Natural killer cell (primary cell): ENCODE measurements around the gene GLIS2. TPM values are rescaled to one million over a fixed set of nuclear protein-coding genes. Genes with fewer than 3 reads are reported as not detected.
A peak's percentile ranks its signal among the peaks of the same experiment; 100 is the strongest.

ENCODE experiments used
- ATAC-seq, 3 donors: fragments of 150-1000 bp in 2 of 3; fragments of 200-7000 bp in 1 of 3; cut with Tn5 transposase; 1 replicate in 1 of 3; 2 replicates in 2 of 3; pipeline ENCODE4 v1.10.0; 2021; ENCODE audit warnings: mild to moderate bottlenecking in 2 of 3, moderate library complexity in 2 of 3
- DNase-seq, 2 donors: peaks; one replicate each; pipeline versions ENCODE4 v3.0.0 to v3.0.0-alpha.2; 2013 to 2021; ENCODE audit warnings: mixed read lengths in 1 of 2
- H3K27ac ChIP-seq: one replicate; pipeline ENCODE4 v1.5.1; 2013; ENCODE audit warnings: mild to moderate bottlenecking, low read length
- H3K27me3 ChIP-seq: one replicate; pipeline ENCODE4 v1.6.1; 2013; ENCODE audit warnings: low read length; ENCODE audit not compliant: control insufficient read depth, insufficient read depth
- H3K36me3 ChIP-seq: one replicate; pipeline ENCODE4 v1.6.1; 2013; ENCODE audit warnings: low read length; ENCODE audit not compliant: control insufficient read depth, insufficient read depth
- H3K4me1 ChIP-seq: one replicate; pipeline ENCODE4 v1.6.1; 2013; ENCODE audit warnings: low read length; ENCODE audit not compliant: control insufficient read depth, insufficient read depth
- H3K4me3 ChIP-seq: one replicate; pipeline ENCODE4 v1.5.1; 2013; ENCODE audit warnings: low read length
- H3K9me3 ChIP-seq: one replicate; pipeline ENCODE4 v1.6.1; 2013; ENCODE audit warnings: low read length; ENCODE audit not compliant: control insufficient read depth, insufficient read depth
- H3K27ac Mint-ChIP-seq, 2 donors: one replicate each; pipeline ENCODE4 v1.8.0; 2022; ENCODE audit warnings: mild to moderate bottlenecking in 2 of 2, mixed read lengths in 2 of 2, moderate library complexity in 1 of 2
- H3K27me3 Mint-ChIP-seq, 2 donors: one replicate each; pipeline ENCODE4 v1.8.0; 2022; ENCODE audit warnings: low read depth in 2 of 2, mixed read lengths in 2 of 2
- H3K36me3 Mint-ChIP-seq: one replicate; pipeline ENCODE4 v1.8.0; 2022; ENCODE audit warnings: mixed read lengths
- H3K4me1 Mint-ChIP-seq, 2 donors: one replicate each; pipeline ENCODE4 v1.8.0; 2022; ENCODE audit warnings: mixed read lengths in 2 of 2
- H3K4me3 Mint-ChIP-seq: one replicate; pipeline ENCODE4 v1.8.0; 2022; ENCODE audit warnings: mild to moderate bottlenecking, moderate library complexity, mixed read lengths
- H3K9me3 Mint-ChIP-seq, 2 donors: one replicate each; pipeline ENCODE4 v1.8.0; 2022; ENCODE audit warnings: mixed read lengths in 2 of 2
- WGBS: methylation state at CpG from one replicate; pipeline ENCODE4 v1.1.7; 2013; ENCODE audit warnings: missing lambda C conversion rate; ENCODE audit not compliant: insufficient coverage; 5-methylcytosine and 5-hydroxymethylcytosine counted together
- intact Hi-C: fragments of 100-400 bp; cut with micrococcal nuclease; formaldehyde crosslinking; loops from one replicate; pipeline ENCODE4 v1.14.2; 2022
- total RNA-seq, 4 donors: library from RNA; stranded (reverse); fragments of 120-200 nt in 1 of 4; gene quantifications; one replicate each; pipeline versions ENCODE4 v1.2.3 to v1.2.4, GENCODE V29; 2013 to 2022
- TF ChIP-seq, protein P1 (sequence below): fragments of 200-600 bp; IDR thresholded peaks from one replicate; pipeline ENCODE4 v1.8.0; 2022; ENCODE audit warnings: antibody characterized with exemption

GLIS2 gene
- total RNA-seq, 3 donors from 2014 or later (not counting 1 experiment from before 2014, with no cell fraction given), result 0.05 to 0.35 TPM; not detected in 1

DNA sequence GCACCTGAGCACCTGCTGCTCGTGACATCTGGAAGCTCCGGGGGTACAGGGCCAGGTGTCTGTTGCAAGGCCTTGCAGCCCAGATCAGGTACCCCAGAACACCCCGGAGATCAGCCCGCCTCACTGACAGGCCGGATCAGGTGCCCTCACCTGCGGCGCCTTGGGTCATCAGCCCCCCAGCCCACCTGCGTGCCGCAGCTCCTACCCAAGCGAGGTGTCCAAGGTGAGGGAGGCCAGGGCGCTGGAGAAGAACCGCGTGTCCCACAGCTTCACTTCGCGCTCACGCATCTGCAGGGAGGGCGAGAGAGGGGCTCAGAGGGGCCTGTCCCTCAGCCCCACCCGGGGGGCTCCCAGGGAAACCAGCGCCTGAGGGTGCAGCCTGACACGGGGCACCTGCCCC lies 71.9 kb downstream of the GLIS2 start:
- no peaks in the 10 kb centered on the region for H3K9me3 ChIP-seq
- Mint-ChIP-seq H3K36me3 (no peaks in the 10 kb centered on the region), H3K4me1 (peaks cover 0 to 18% of the 10 kb centered on the region in 2 donors), H3K27ac (peak overlapping the region in 1 of 2 donors; percentile 34), H3K4me3 (no peak overlapping the region), H3K27me3 (no peaks in the 10 kb centered on the region), H3K9me3 (no peaks in the 10 kb centered on the region)
- intact Hi-C loops, result no loop called here
- H3K36me3 ChIP-seq, result peaks cover 81% of the 10 kb centered on the region
- no peak for ATAC-seq
- WGBS, result 96% methylated on average over 20 of the region's 20 CpGs
- no peak overlapping the region for H3K4me3 ChIP-seq
- no peak overlapping the region for H3K27ac ChIP-seq
- H3K27me3 ChIP-seq, result no peaks in the 10 kb centered on the region
- no peaks in the 10 kb centered on the region for H3K4me1 ChIP-seq
- no peak for DNase-seq
- TF ChIP-seq, protein P1, sequence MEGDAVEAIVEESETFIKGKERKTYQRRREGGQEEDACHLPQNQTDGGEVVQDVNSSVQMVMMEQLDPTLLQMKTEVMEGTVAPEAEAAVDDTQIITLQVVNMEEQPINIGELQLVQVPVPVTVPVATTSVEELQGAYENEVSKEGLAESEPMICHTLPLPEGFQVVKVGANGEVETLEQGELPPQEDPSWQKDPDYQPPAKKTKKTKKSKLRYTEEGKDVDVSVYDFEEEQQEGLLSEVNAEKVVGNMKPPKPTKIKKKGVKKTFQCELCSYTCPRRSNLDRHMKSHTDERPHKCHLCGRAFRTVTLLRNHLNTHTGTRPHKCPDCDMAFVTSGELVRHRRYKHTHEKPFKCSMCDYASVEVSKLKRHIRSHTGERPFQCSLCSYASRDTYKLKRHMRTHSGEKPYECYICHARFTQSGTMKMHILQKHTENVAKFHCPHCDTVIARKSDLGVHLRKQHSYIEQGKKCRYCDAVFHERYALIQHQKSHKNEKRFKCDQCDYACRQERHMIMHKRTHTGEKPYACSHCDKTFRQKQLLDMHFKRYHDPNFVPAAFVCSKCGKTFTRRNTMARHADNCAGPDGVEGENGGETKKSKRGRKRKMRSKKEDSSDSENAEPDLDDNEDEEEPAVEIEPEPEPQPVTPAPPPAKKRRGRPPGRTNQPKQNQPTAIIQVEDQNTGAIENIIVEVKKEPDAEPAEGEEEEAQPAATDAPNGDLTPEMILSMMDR, result no peak

DNA sequence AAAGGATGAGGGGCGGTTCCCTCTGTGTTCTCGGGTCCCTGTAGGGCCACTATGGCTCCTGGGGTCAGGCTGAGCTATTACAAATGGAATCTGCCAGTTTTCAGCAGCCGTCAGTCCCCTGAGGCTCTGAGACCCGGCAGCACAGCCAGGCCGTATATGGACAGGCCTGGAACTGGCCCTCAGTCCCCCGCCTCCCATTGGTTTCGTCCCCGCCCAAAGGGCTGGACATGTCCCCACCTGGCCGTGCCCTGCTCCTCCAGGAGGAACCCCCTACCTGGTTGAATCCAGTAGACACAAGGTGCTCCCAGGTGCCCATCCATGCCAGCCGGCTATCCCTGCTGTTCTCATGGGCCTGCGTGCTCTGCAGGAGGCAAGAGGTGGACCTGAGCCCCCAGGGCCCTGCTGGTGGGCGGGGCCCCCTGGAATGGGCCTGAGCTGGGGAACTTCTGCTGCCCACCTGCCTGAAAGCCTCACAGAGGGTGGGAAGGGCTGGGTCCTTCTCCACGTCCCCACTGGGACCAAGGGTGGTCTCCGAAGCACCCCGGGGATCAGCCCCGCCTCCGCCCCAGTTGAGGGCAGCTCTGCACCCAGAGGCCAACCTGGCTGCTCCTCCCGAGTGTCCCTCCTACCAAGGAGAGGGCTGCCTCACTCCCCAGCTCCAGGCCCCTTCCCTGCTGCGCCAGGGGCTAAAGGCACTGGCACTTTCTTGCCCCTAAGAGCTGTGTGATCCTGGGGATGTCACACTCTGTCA lies 72.6 kb downstream of the GLIS2 start:
- peaks cover 0 to 11% of the 10 kb centered on the region in 2 donors for H3K4me1 Mint-ChIP-seq

More for the DNA sequence above, 72.6 kb downstream of the GLIS2 start:
- Histone ChIP-seq H3K27ac (no peak overlapping the region), H3K36me3 (peaks cover 82% of the 10 kb centered on the region), H3K4me1 (no peaks in the 10 kb centered on the region), H3K4me3 (no peak overlapping the region), H3K27me3 (no peaks in the 10 kb centered on the region), H3K9me3 (no peaks in the 10 kb centered on the region)
- no peaks in the 10 kb centered on the region for H3K27me3 Mint-ChIP-seq
- TF ChIP-seq, protein P1, result no peak
- H3K9me3 Mint-ChIP-seq, result no peaks in the 10 kb centered on the region
- WGBS, result 94% methylated on average over 19 of the region's 19 CpGs
- no peaks in the 10 kb centered on the region for H3K36me3 Mint-ChIP-seq
- intact Hi-C loops, result no loop called here
- no peak overlapping the region for H3K4me3 Mint-ChIP-seq
- peak overlapping the region in 1 of 2 donors; percentile 48 for H3K27ac Mint-ChIP-seq
- ATAC-seq (no peak), DNase-seq (no peak)

Other genes with a start within 250 kb of the GLIS2 start
- gene ADCY9, start 199.6 kb upstream of the GLIS2 start, total RNA-seq, result 10 to 100 TPM; 28.0 to 52.4 (median 38.3) TPM
- gene SRL, start 74.0 kb upstream of the GLIS2 start, total RNA-seq, result not detected
- 1 to 10 TPM; 6.5 to 9.6 (median 8.9) TPM for gene TFAP4, start 43.0 kb upstream of the GLIS2 start, total RNA-seq
- gene PAM16, start 35.3 kb downstream of the GLIS2 start, total RNA-seq, result 10 to 100 TPM; 29.4 to 42.7 (median 39.0) TPM
- gene VASN, start 55.8 kb downstream of the GLIS2 start, total RNA-seq, result under 1 TPM; 0.35 to 0.93 (median 0.78) TPM
- gene CORO7, start 100.5 kb downstream of the GLIS2 start, total RNA-seq, result 100 to 1,000 TPM; 335 to 425 (median 415) TPM
- 10 to 100 TPM; 22.1 to 34.2 (median 27.2) TPM for gene DNAJA3, start 109.8 kb downstream of the GLIS2 start, total RNA-seq
- 10 to 100 TPM; 66.6 to 71.2 (median 69.8) TPM for gene NMRAL1, start 158.6 kb downstream of the GLIS2 start, total RNA-seq
- 100 to 1,000 TPM in 1 of 3 donors, 10 to 100 TPM in 2; 66.0 to 104 (median 77.3) TPM for gene HMOX2, start 160.3 kb downstream of the GLIS2 start, total RNA-seq
- 10 to 100 TPM; 35.2 to 49.2 (median 37.9) TPM for gene CDIP1, start 222.7 kb downstream of the GLIS2 start, total RNA-seq
- under 1 TPM; 0.35 to 0.61 (median 0.43) TPM for gene C16orf96, start 240.3 kb downstream of the GLIS2 start, total RNA-seq